ENCODE data around the gene UBE4A. TPM values are rescaled to one million over a fixed set of nuclear protein-coding genes. Genes with fewer than 3 reads are reported as not detected.

UBE4A gene
- total and polyA plus RNA-seq, 2 of the 4 experiments (the other 2 are of a cell fraction), result 15.2 to 69.7 TPM

GRCh38 chr11:118311518-118311917 is 47.9 kb upstream of the UBE4A start:
- H2BK120ac ChIP-seq (ENCODE audit: low read depth, low read length), result no peak overlapping the region
- no peak overlapping the region for H3K4me2 ChIP-seq (ENCODE audit: low read depth, low read length)
- no peak overlapping the region for H3K23ac ChIP-seq (ENCODE audit: low read depth, low read length)
- no peak overlapping the region for H3K18ac ChIP-seq (ENCODE audit: low read depth, low read length)
- H3K4ac ChIP-seq (ENCODE audit: low read depth, low read length), result no peak overlapping the region
- no peak overlapping the region for H2AFZ ChIP-seq (replicated peaks; ENCODE audit: low read length, poor library complexity)
- H2AK9ac ChIP-seq (replicated peaks; ENCODE audit: low read depth, low read length, poor library complexity), result no peak overlapping the region
- ChIA-PET CTCF (no interaction called here), POLR2A (ENCODE audit: unreplicated experiment) (no interaction called here)
- H3K9me1 ChIP-seq (ENCODE audit: insufficient read depth, low read length), result no peaks in the 10 kb centered on the region
- H2BK15ac ChIP-seq (ENCODE audit: low read depth, low read length), result no peak overlapping the region
- in situ Hi-C loops (cut with MboI; ENCODE audit: low sequenced_read_pairs), result no loop called here
- dilution Hi-C loops (cut with HindIII; ENCODE audit: low sequenced_read_pairs, unreplicated experiment), result no loop called here
- H2AK5ac ChIP-seq (ENCODE audit: low read depth, low read length), result no peak overlapping the region
- no peak overlapping the region for H3K14ac ChIP-seq (replicated peaks; ENCODE audit: low read depth, low read length)
- no peak overlapping the region for H4K8ac ChIP-seq (ENCODE audit: low read depth in 2 of 2, low read length in 2 of 2)
- H2BK20ac ChIP-seq (ENCODE audit: low read depth, low read length), result no peak overlapping the region
- no peak overlapping the region for H3K4me3 ChIP-seq (ENCODE audit: insufficient read depth, low read depth, low read length)
- intact Hi-C loops (cut with micrococcal nuclease), result no loop called here
- H2BK5ac ChIP-seq (ENCODE audit: low read depth, low read length, poor library complexity, severe bottlenecking), result no peak overlapping the region
- WGBS, 2 experiments (ENCODE audit: extremely low coverage in 2 of 2, insufficient read length in 1 of 2), result no CpG with 5 or more reads among the region's 4 CpGs
- H4K20me1 ChIP-seq (ENCODE audit: insufficient read depth, low read length), result no peaks in the 10 kb centered on the region
- ATAC-seq (ENCODE audit: low read depth) (no peak), DNase-seq (no peak)
- no peaks in the 10 kb centered on the region for H3K4me1 ChIP-seq (ENCODE audit: control insufficient read depth, insufficient read depth, low read length)
- H3K56ac ChIP-seq (ENCODE audit: extremely low read depth, insufficient read depth, low read length), result no peak overlapping the region
- H4K5ac ChIP-seq (ENCODE audit: low read depth, low read length), result no peak overlapping the region
- TF ChIP-seq CTCF (conservative IDR thresholded peaks at IDR 0.05; ENCODE audit: low read depth, low read length) (no peak), CHD1 (IDR thresholded peaks at IDR 0.05; ENCODE audit: low read depth, low read length) (no peak), CEBPB (IDR thresholded peaks at IDR 0.05; ENCODE audit: low read depth, low read length) (no peak), MAFK (IDR thresholded peaks at IDR 0.05; ENCODE audit: low read depth, low read length) (no peak), FOS (IDR thresholded peaks at IDR 0.05; ENCODE audit: low read depth, low read length) (no peak), ELK1 (IDR thresholded peaks at IDR 0.05; ENCODE audit: borderline replicate concordance, low read depth, low read length) (no peak), SMC3 (IDR thresholded peaks at IDR 0.05; ENCODE audit: low read depth, low read length) (no peak), RFX5 (IDR thresholded peaks at IDR 0.05; ENCODE audit: low read depth, low read length) (no peak), MXI1 (IDR thresholded peaks at IDR 0.05; ENCODE audit: borderline replicate concordance, low read depth, low read length) (no peak), RAD21 (IDR thresholded peaks at IDR 0.05; ENCODE audit: low read length) (no peak), NFE2L2 (IDR thresholded peaks at IDR 0.05; ENCODE audit: low read depth, low read length) (no peak), MAZ (IDR thresholded peaks at IDR 0.05; ENCODE audit: borderline replicate concordance, low read depth, low read length) (no peak)
- H3K27ac ChIP-seq (ENCODE audit: insufficient read depth, low read length), result no peak overlapping the region
- H3K36me3 ChIP-seq (ENCODE audit: control insufficient read depth, insufficient read depth, low read length), result no peaks in the 10 kb centered on the region
- no peak overlapping the region for H3K9ac ChIP-seq (ENCODE audit: low read depth, low read length)
- H4K91ac ChIP-seq (ENCODE audit: insufficient read depth, low read depth, low read length), result no peak overlapping the region
- H3K79me1 ChIP-seq (ENCODE audit: low read depth in 1 of 2, low read length in 2 of 2), result no peaks in the 10 kb centered on the region
- no TSS peak for BruUV-seq (replicated peaks)
- no peaks in the 10 kb centered on the region for H3K9me3 ChIP-seq (ENCODE audit: control insufficient read depth, insufficient read depth, low read length)
- peaks cover 16% of the 10 kb centered on the region; the same call in 1 of the 2 replicates for H3K27me3 ChIP-seq (ENCODE audit: control insufficient read depth, insufficient read depth, low read length)
